HG03439 (cell line): ENCODE measurements around the gene PRICKLE4.
A peak's percentile ranks its signal among the peaks of the same experiment; 100 is the strongest.

Experiments
- ATAC-seq: cut with Tn5 transposase; IDR thresholded peaks from one replicate; pipeline ENCODE4 v1.9.1; 2021; ENCODE audit warnings: mild to moderate bottlenecking, moderate library complexity; ENCODE audit not compliant: unreplicated experiment

Gene PRICKLE4

DNA sequence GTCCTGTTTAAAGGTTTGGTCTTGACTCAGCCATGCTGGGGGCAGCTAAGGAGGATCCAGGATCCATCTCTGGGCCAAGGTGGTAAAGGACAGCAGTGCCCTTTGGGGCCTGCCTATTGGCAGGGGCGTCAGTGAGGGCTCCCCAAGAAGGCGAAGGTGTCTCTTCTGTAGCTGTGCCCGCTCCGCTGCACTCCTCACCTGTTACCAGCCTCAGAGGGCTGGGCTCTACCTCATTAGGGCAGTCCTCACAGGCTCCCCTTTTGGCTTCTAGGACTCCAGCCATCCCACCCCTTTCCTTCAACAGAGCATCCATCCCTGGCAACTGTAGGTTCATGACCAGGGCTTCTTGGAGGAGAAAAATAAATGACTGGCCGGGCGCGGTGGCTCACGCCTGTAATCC is 11.2 kb upstream of the PRICKLE4 start:
- ATAC-seq = no peak

GRCh38 chr6:41770381-41771057 is 10.1 kb upstream of the PRICKLE4 start:
- ATAC-seq = no peak

DNA sequence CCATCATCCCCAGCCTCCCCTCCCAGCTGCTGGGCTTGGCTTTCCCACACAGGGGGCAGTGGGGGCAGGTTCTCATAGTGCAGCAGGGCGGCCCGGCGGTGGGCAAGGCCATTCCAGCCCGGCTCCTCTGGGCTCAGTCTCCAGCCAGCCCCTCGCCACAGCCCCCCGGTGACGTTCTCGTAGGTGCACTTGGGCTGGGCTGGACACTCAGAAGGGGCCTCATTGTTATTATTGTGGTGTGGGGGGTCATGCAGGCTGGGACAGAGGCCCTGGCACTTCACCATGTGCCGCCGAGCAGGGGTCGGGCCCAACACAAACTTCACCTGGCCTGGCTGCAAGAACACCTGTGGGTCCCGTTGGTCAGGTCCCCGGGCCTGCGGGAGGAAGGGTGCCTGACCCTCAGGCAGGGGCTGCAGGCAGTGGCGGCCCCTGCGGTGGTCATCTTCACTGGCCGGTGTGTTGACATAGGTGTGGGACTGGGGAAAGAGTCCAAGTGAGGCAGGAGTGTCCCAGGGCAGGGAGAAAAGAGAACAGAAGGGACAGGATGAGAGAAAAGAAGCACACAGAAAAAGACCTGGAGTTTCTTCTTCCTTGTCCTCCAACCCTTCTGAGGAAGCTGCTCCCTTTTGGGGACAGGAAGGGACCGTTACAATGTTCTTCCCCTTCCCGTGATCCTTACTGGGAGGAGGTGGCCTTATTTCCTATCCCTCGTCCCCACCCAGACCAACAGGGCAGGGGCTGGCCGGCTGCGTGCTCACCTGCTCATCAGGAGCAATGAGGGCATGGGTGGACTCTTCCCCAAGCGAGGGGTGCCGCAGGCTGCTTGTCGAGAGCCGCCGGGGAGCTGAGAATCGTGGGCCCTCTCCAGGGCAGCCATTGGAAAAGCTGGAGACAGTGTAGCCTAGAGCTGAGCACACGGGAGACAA is 9.3 kb upstream of the PRICKLE4 start:
- ATAC-seq = no peak

DNA sequence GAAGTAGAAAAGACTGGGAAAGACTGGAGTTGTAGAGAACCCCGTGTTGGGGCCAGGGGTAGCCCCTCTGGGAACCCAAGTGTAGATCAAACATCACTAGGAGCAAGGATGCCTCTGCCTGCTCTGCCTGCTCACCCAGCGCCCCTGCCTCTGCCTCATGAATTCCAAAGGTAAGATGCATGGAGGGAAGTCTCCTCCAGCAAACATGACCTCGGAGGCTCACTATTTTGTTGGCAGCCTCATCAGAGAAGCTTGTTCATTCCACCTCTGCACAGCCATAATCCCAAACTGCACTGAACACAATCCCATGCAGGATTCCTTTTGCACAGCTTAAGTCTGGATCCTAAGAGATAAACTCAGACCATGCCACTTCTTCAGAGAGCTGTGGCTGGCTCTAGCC is 5.7 kb upstream of the PRICKLE4 start:
- ATAC-seq = no peak

- no peak for ATAC-seq
Observed at GRCh38 chr6:41775293-41775882, 5.2 kb upstream of the PRICKLE4 start.

DNA sequence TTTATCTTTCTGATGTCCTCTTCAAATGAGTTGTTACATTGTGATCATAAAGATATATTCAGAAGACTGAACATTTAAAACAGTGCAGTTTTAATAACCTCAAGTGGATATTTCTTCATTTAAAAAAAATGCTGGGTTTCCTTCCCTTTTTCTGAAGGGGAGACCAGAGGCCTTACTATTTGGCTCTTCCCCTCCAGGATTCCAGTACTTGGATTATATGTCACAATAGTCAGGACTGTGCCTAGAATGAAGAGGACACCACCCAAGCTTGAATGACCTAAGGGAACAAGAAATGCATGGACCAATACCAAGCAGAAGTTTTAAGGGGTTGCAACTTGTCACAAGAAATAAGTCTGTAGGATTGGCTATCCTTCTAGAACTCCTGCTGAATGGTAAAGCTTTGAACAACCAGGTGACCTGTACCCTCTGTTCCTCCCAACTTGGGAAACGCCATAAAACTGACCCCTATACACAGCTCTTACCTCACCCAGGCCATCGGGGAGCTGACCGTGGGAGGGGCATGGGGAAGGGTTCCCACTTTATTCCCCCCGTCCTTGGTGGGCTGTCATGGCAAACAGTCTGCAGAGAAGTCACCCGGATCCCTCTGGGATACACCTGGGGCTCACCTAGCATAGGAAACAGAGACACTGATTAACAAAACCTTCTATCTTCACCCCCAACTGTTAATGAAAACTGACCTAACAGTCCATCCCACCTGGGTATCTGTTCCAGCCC is 2.9 kb upstream of the PRICKLE4 start:
- no peak for ATAC-seq

DNA sequence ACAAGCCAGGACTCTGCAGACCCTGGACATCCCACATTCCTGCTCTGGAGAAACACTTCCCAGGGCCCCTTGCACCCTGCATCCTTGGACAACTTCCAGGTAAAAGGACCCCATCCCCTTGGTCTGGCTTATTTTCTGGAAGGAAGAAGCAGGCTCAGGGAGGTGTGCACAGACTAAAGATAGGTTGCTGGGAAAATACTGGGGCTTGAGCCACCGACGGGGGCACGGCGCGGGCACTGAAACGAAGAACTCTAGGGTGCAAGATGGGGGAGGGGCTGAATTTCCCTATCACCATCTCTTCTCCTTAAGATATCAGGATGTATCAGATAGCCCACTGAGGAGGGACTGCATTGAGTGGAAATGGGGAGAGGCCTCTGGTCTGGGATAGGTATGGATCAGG is 1.7 kb upstream of the PRICKLE4 start:
- ATAC-seq = no peak

DNA sequence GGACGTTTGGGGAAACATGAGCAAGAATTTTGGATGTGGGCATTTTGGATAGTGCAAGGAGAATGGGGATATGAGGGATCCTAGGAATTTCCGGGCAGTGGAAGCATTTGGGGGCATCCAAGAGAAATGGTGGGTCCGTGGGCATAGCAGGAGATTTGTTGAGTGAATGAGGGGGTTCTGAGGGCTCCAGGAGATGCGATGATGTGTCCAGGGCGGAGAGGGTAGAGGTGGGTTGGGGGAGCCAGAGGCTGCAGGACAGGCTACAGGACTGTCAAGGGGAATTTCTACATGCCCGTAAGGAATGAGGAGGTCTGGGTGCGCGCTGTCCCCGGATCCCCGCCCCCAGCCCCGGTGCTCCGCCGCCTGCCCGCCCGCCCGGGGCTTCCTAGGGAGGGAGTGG is 1.2 kb upstream of the PRICKLE4 start:
- ATAC-seq = peak; percentile 6

GRCh38 chr6:41779788-41780550 is 613 bp upstream of the PRICKLE4 start, which contains the start of gene FRS3:
Gene FRS3, minus strand, starts transcription at chr6:41779900. Its CDS starts 2,913 bp downstream, at chr6:41776987.
- ATAC-seq = peak; percentile 87

GRCh38 chr6:41781366-41781730 is 766 bp downstream of the PRICKLE4 start:
- no peak for ATAC-seq

- ATAC-seq = no peak
Observed at GRCh38 chr6:41783106-41783780, 2.7 kb downstream of the PRICKLE4 start.

DNA sequence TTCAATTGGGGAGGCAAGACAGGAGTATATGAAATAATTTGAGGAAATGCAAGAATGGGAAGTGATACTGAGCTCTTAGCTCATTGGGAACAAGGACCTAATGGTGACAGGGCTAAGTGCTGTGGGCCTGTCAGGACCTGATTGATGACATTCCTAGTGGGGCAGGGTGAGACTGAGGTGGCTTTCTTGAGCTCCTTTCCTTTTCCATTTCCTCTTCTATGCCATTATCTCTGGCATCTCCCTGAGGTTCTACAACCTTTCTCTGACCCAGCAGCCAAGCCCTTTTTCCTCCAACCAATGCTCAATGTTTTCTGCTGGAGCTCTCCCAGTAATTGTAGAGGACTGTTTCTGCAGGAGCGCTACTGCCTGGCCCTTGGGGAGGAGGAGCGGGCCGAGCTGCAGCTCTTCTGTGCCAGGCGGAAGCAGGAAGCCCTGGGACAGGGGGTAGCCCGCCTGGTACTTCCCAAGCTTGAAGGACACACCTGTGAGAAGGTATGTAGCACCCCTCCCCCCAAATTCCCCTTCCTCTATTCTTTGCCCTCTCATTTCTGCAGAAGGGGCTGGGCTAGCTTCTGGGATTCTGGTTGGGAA is 4.1 kb downstream of the PRICKLE4 start:
- ATAC-seq = no peak

DNA sequence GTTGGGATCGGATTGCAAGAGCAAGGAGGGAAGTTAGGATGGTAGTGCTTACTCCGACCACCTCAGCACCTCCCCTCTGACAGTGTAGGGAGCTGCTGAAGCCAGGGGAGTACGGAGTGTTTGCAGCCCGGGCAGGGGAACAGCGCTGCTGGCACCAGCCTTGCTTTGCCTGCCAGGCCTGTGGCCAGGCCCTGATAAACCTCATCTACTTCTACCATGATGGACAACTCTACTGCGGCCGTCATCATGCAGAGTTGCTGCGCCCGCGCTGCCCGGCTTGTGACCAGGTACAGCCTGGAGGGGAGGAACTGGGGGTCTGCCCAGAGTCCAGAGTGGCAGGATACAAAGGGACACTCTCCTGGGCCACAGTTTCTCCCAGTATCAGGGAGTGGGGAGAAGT is 4.7 kb downstream of the PRICKLE4 start:
- ATAC-seq = no peak

GRCh38 chr6:41785689-41786450 is 5.3 kb downstream of the PRICKLE4 start:
- ATAC-seq = no peak

GRCh38 chr6:41786451-41787218 is 6.1 kb downstream of the PRICKLE4 start:
- ATAC-seq = peak; percentile 47

DNA sequence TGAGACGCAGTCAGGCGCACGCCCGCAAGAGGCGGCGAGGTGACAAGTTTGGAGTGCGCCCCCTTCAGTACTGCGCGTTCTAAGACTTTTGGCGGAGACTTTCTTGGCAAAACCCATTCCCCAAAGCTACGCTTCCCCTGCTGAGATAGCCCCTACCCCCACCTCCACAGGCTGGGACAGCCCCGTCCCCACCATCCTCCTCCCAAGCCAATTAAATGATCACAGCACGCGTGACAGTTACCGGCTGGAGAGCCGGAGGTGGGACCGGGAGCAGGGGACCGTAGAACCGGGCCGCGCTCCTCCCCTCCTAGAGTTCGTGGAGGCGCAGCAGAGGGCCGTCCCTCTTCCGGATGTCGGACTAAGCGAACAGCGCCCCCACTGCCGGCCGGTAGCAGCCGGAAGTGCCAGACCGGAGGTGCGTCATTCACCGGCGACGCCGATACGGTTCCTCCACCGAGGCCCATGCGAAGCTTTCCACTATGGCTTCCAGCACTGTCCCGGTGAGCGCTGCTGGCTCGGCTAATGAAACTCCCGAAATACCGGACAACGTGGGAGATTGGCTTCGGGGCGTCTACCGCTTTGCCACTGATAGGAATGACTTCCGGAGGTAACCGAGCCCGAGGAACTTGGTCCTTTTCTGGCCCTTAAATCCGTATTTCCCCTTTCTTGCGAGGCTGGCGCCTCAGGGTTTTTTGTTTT is 6.8 kb downstream of the PRICKLE4 start, which contains the start of gene TOMM6:
Gene TOMM6, plus strand, starts transcription at position 476 of the 699 bp plus-strand sequence. Its CDS starts 4 bp downstream, at position 480.
- peak; percentile 83 for ATAC-seq

DNA sequence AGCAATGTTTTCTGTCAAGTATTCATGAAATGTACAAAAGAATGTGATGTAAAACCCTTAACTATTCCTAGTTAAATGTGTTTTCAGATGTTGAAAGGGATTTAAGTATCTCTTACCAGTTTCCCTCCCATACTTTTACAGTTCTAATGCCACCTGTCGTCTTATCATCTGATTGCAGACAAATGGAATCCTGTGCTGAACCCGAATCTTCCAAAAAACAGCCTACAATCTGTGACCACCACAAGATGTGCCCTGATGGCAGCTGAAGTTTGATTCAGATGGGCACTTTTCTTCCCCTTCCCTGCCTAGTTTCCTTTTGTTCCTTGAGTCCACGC is 8.8 kb downstream of the PRICKLE4 start:
- ATAC-seq = no peak
